ENCODE data around the gene GPR31.
"Not testable (repeated sequence)": the region's sequence is repeated elsewhere in the genome, so short reads cannot be mapped to it uniquely, and the experiment has no call there.

GPR31 gene

DNA sequence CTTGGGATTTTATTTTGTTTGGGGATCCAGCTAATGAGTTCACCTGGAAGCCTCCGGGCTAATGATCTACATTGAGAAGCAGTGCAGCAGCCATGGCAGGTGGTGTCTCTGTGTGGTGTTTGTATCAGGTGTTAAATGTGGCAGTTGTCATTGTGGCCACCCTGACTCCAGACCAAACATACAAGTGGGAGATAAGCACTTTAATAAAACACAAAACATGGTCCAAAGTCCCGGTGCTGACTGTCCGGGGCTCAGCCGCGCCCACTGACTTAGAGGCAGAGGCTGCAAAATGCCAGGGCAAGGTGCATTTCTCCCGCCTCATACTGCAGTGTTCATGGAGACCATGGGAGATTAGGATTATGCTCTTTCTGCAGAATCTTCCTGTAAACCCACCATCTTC is 23.6 kb upstream of the GPR31 start:
- not testable (repeated sequence) for H3K79me2 ChIP-seq (ENCODE audit: control insufficient read depth, low read length); H3K4me1 ChIP-seq (ENCODE audit: control insufficient read depth, low read length); H3K36me3 ChIP-seq (ENCODE audit: control insufficient read depth, low read length); H3K4me3 ChIP-seq (ENCODE audit: low read length); H3K9me3 ChIP-seq (ENCODE audit: control insufficient read depth, insufficient read depth, low read length); H3K9me2 ChIP-seq (replicated peaks; ENCODE audit: control insufficient read depth, low read length); H3K4me2 ChIP-seq (ENCODE audit: low read length); H3K27ac ChIP-seq (ENCODE audit: low read depth, low read length); H3F3A ChIP-seq (ENCODE audit: control insufficient read depth, insufficient read depth); H3K27me3 ChIP-seq (ENCODE audit: control insufficient read depth, low read length); H4K20me1 ChIP-seq (ENCODE audit: control insufficient read depth, insufficient read depth, low read depth, low read length)

DNA sequence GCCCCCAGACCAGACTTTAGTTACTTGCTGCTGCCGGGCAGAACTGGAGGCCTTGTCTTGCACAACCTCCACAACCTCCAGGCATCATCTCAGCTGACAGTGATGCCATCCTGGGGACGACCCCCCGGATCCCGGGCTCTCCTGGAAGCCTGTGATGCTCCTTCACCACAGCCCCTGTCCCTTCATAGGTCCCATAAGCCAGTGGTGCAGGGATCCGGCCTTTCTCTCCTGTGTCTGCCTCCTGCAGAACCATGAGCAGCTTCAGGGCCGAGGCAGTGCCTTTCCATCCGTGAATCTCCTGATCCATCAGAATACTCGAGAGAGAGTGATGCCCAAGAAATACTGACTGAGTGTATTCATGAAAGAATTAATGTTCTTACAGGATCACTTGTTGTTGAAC is 22.3 kb upstream of the GPR31 start:
- not testable (repeated sequence) for H3K27ac ChIP-seq (ENCODE audit: low read depth, low read length)

DNA sequence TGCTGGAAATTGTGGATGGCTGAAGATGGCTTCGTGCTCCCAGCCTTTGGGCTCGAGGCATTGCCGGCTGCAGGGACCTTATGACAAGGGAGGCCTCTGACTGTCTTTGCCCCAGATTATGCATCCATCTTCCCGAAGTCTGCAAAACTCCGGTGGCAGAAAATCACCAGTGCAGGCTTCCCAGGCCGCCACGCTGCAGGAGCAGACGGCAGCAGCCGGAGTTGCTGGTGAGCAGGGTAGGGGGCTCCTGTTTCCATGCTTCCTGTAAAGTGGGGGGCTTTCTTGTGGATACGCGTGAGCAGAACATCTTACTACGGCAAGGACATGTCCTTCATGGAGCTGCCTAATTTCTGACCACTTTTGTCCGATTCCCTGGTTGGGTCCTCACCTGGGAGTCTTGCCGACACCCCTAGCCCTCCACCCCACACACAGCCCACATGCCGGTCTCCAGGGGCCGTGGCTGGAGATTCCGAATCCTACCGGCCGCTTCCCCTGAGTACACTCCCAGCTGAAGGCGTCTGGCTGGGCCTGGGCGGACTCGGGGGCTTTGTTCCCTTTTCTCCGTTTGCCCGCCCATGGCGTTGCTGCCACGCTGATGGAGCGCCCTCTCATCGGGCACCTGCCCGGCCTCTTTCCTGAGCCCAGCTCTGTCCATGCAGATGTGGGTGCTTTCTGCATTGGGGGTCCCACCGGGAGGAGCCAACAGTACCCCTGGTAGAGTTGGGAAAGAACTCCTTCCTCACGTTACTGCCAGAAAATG is 21.3 kb upstream of the GPR31 start:
- not testable (repeated sequence) for H3K4me3 ChIP-seq (ENCODE audit: low read length); H3K36me3 ChIP-seq (ENCODE audit: control insufficient read depth, low read length); H3K27ac ChIP-seq (ENCODE audit: low read depth, low read length); H3K79me2 ChIP-seq (ENCODE audit: control insufficient read depth, low read length); H4K20me1 ChIP-seq (ENCODE audit: control insufficient read depth, insufficient read depth, low read depth, low read length); H3K9me2 ChIP-seq (replicated peaks; ENCODE audit: control insufficient read depth, low read length); H3F3A ChIP-seq (ENCODE audit: control insufficient read depth, insufficient read depth); H3K9me3 ChIP-seq (ENCODE audit: control insufficient read depth, insufficient read depth, low read length); H3K4me1 ChIP-seq (ENCODE audit: control insufficient read depth, low read length); H3K4me2 ChIP-seq (ENCODE audit: low read length); H3K27me3 ChIP-seq (ENCODE audit: control insufficient read depth, low read length)

More for the DNA sequence above, 22.3 kb upstream of the GPR31 start:
- not testable (repeated sequence) for H3K27me3 ChIP-seq (ENCODE audit: control insufficient read depth, low read length); H3F3A ChIP-seq (ENCODE audit: control insufficient read depth, insufficient read depth); H3K4me2 ChIP-seq (ENCODE audit: low read length); H3K9me2 ChIP-seq (replicated peaks; ENCODE audit: control insufficient read depth, low read length); H3K4me1 ChIP-seq (ENCODE audit: control insufficient read depth, low read length); H3K79me2 ChIP-seq (ENCODE audit: control insufficient read depth, low read length); H3K36me3 ChIP-seq (ENCODE audit: control insufficient read depth, low read length); H3K4me3 ChIP-seq (ENCODE audit: low read length); H4K20me1 ChIP-seq (ENCODE audit: control insufficient read depth, insufficient read depth, low read depth, low read length); H3K9me3 ChIP-seq (ENCODE audit: control insufficient read depth, insufficient read depth, low read length)

DNA sequence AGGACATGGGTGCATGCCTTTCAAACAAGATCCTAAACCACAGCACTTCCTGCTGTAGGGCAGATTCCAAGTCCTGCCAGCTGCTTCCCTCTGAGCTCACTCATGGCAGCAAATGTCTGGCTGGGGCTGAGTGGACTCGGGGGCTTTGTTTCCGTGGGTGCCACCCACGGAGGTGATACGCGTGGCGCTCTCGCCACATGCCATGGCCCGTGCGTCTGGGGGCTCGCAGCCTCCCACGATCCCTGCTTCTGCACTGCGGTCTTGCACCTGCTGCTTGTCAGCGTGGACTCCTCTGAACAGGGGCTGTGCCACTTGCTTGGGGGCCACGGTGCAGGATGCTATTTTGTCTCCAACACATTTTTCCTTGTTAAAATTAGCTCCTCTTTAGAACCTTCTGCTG is 19.5 kb upstream of the GPR31 start:
- not testable (repeated sequence) for H3K4me2 ChIP-seq (ENCODE audit: low read length); H3K9me2 ChIP-seq (replicated peaks; ENCODE audit: control insufficient read depth, low read length); H3K27ac ChIP-seq (ENCODE audit: low read depth, low read length); H3F3A ChIP-seq (ENCODE audit: control insufficient read depth, insufficient read depth); H3K27me3 ChIP-seq (ENCODE audit: control insufficient read depth, low read length); H3K79me2 ChIP-seq (ENCODE audit: control insufficient read depth, low read length); H3K4me3 ChIP-seq (ENCODE audit: low read length); H4K20me1 ChIP-seq (ENCODE audit: control insufficient read depth, insufficient read depth, low read depth, low read length); H3K4me1 ChIP-seq (ENCODE audit: control insufficient read depth, low read length); H3K36me3 ChIP-seq (ENCODE audit: control insufficient read depth, low read length); H3K9me3 ChIP-seq (ENCODE audit: control insufficient read depth, insufficient read depth, low read length)

DNA sequence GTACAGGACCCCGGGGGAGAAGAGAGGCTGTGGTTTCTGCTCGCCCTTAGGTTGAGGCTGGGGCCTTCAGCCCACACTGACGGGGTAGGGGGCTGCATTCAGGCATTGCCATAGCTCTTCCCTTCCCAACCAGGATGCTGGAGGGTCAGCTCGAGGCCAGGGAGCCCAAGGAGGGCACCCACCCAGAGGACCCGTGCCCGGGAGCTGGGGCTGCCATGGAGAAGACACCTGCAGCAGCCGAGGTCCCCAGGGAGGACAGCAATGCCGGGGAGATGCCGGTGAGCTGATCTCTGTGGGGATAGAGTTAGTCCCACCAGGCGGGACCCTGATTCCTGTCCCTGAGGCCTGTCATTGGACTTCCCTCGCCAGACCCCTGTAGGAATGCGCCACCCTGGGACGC is 14.2 kb upstream of the GPR31 start:
- H3K27me3 ChIP-seq (ENCODE audit: control insufficient read depth, low read length); H3F3A ChIP-seq (ENCODE audit: control insufficient read depth, insufficient read depth); H3K4me1 ChIP-seq (ENCODE audit: control insufficient read depth, low read length); H3K4me3 ChIP-seq (ENCODE audit: low read length); H3K9me3 ChIP-seq (ENCODE audit: control insufficient read depth, insufficient read depth, low read length); H3K9me2 ChIP-seq (replicated peaks; ENCODE audit: control insufficient read depth, low read length); H3K4me2 ChIP-seq (ENCODE audit: low read length); H3K79me2 ChIP-seq (ENCODE audit: control insufficient read depth, low read length); H4K20me1 ChIP-seq (ENCODE audit: control insufficient read depth, insufficient read depth, low read depth, low read length); H3K36me3 ChIP-seq (ENCODE audit: control insufficient read depth, low read length); H3K27ac ChIP-seq (ENCODE audit: low read depth, low read length): not testable (repeated sequence)

DNA sequence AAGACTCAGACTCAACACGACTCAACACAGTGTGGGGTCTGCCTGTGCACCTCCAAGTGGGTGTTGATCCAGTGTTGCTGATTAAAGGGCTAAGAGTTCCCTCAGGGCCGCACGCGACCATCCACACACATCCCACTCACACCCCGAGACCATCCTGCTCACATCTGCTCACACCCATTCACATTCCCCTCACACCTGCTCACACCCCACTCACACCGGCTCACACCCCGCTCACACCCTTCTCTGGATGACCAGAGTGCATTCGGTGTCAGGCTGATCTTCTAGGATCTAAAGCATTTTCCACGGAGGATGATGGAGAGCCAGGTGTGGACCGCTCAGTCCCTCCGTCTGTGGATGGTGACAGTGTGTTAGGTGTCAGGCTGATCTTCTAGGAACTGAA is 13.5 kb upstream of the GPR31 start:
- H3K27me3 ChIP-seq (ENCODE audit: control insufficient read depth, low read length); H3F3A ChIP-seq (ENCODE audit: control insufficient read depth, insufficient read depth); H3K27ac ChIP-seq (ENCODE audit: low read depth, low read length); H3K9me2 ChIP-seq (replicated peaks; ENCODE audit: control insufficient read depth, low read length); H3K4me2 ChIP-seq (ENCODE audit: low read length); H4K20me1 ChIP-seq (ENCODE audit: control insufficient read depth, insufficient read depth, low read depth, low read length); H3K4me1 ChIP-seq (ENCODE audit: control insufficient read depth, low read length); H3K79me2 ChIP-seq (ENCODE audit: control insufficient read depth, low read length); H3K36me3 ChIP-seq (ENCODE audit: control insufficient read depth, low read length); H3K9me3 ChIP-seq (ENCODE audit: control insufficient read depth, insufficient read depth, low read length); H3K4me3 ChIP-seq (ENCODE audit: low read length): not testable (repeated sequence)

GRCh38 chr6:167169867-167170266 is 12.1 kb upstream of the GPR31 start:
- H3K4me2 ChIP-seq (ENCODE audit: low read length); H3K4me1 ChIP-seq (ENCODE audit: control insufficient read depth, low read length); H3K9me2 ChIP-seq (replicated peaks; ENCODE audit: control insufficient read depth, low read length); H3K4me3 ChIP-seq (ENCODE audit: low read length); H4K20me1 ChIP-seq (ENCODE audit: control insufficient read depth, insufficient read depth, low read depth, low read length); H3K9me3 ChIP-seq (ENCODE audit: control insufficient read depth, insufficient read depth, low read length); H3K36me3 ChIP-seq (ENCODE audit: control insufficient read depth, low read length); H3K27ac ChIP-seq (ENCODE audit: low read depth, low read length); H3F3A ChIP-seq (ENCODE audit: control insufficient read depth, insufficient read depth); H3K79me2 ChIP-seq (ENCODE audit: control insufficient read depth, low read length): not testable (repeated sequence)
- peaks cover 11% of the 10 kb centered on the region for H3K27me3 ChIP-seq (ENCODE audit: control insufficient read depth, low read length)

DNA sequence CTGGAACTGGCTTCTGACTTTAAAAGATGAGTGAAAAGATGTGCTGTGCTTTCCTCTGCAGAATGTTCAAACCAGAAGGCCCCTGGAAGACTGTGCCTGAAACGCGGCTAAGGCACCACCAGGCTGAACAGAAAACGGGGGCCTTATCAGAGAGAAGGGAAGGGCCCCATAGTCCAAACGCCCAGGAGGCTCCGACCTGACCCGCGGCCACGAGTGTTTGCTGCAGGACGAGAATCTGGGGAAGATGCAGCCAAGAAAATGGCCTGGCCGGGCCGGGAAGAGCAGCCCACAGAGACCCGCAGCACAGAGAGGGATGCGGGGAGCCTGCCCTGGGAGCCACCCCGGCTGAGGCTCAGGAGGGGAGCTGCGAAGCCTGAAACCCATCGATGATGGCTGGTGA is 10.5 kb upstream of the GPR31 start:
- H3K36me3 ChIP-seq (ENCODE audit: control insufficient read depth, low read length); H3K4me1 ChIP-seq (ENCODE audit: control insufficient read depth, low read length); H3K9me3 ChIP-seq (ENCODE audit: control insufficient read depth, insufficient read depth, low read length); H3K79me2 ChIP-seq (ENCODE audit: control insufficient read depth, low read length); H3F3A ChIP-seq (ENCODE audit: control insufficient read depth, insufficient read depth); H3K4me3 ChIP-seq (ENCODE audit: low read length); H3K4me2 ChIP-seq (ENCODE audit: low read length); H3K9me2 ChIP-seq (replicated peaks; ENCODE audit: control insufficient read depth, low read length); H4K20me1 ChIP-seq (ENCODE audit: control insufficient read depth, insufficient read depth, low read depth, low read length); H3K27ac ChIP-seq (ENCODE audit: low read depth, low read length): not testable (repeated sequence)
- H3K27me3 ChIP-seq (ENCODE audit: control insufficient read depth, low read length), result peaks cover 11% of the 10 kb centered on the region

Measured in DOHH2 (cell line).